Body of pancreas (tissue), 4 donors: ENCODE measurements around the gene SLC34A3. TPM values are rescaled to one million over a fixed set of nuclear protein-coding genes. Genes with fewer than 3 reads are reported as not detected.
A peak's percentile ranks its signal among the peaks of the same experiment; 100 is the strongest.

ENCODE experiments used
- ATAC-seq: fragments of 150-250 bp; one replicate; pipeline ENCODE4 v1.9.1; 2016
- DNase-seq, 4 donors: peaks; one replicate each; pipeline ENCODE4 v3.0.0-alpha.2; 2019
- H3K27ac ChIP-seq, 4 donors: fragments of 200-600 bp; sonication (generic); 1 replicate in 3 of 4; 2 replicates in 1 of 4; pipeline versions ENCODE4 v1.5.1 to v1.6.1; 2016 to 2019; ENCODE audit warnings: mild to moderate bottlenecking in 1 of 4, mixed read lengths in 1 of 4, moderate library complexity in 1 of 4
- H3K27me3 ChIP-seq, 2 donors: fragments of 200-600 bp; sonication (generic); one replicate each; pipeline ENCODE4 v1.6.0; 2016; ENCODE audit warnings: mild to moderate bottlenecking in 1 of 2
- H3K36me3 ChIP-seq, 2 donors: fragments of 200-600 bp; sonication (generic); replicated peaks in 1 of 2; 2 replicates each; pipeline ENCODE4 v1.5.1; 2016; ENCODE audit warnings: low read depth in 2 of 2; ENCODE audit not compliant: insufficient read depth in 1 of 2
- H3K4me1 ChIP-seq: fragments of 200-600 bp; sonication (generic); one replicate; pipeline ENCODE4 v1.6.0; 2016
- H3K4me3 ChIP-seq, 2 donors: fragments of 200-600 bp; sonication (generic); 1 replicate in 1 of 2; 2 replicates in 1 of 2; pipeline ENCODE4 v1.5.1; 2016 to 2019
- H3K9me3 ChIP-seq, 3 donors: fragments of 200-600 bp; sonication (generic); 1 replicate in 2 of 3; 2 replicates in 1 of 3; pipeline ENCODE4 v1.5.1; 2016
- POLR2A ChIP-seq, 3 donors: fragments of 450-650 bp; IDR thresholded peaks; one replicate each; pipeline ENCODE4 v1.6.1; 2016; ENCODE audit warnings: antibody characterized with exemption in 3 of 3, mild to moderate bottlenecking in 2 of 3
- WGBS, 2 donors: methylation state at CpG; one replicate each; pipeline ENCODE4 v1.1.5; 2017; 5-methylcytosine and 5-hydroxymethylcytosine counted together
- intact Hi-C: fragments of 100-400 bp; cut with DNase I; formaldehyde crosslinking; loops from one replicate; pipeline ENCODE4 v1.15.1; 2023
- total RNA-seq, 2 donors: library from RNA; depleted of rRNA; stranded (reverse); fragments of >200 nt; gene quantifications; one replicate each; pipeline ENCODE4 v1.1.0, GENCODE V29; 2016
- TF ChIP-seq, protein P1 (sequence below), 7 experiments: fragments of 450-650 bp in 4 of 7; fragments of 200-600 bp in 3 of 7; sonication (generic) in 3 of 7; IDR thresholded peaks; one replicate each; pipeline ENCODE4 v1.5.1; 2016 to 2019; ENCODE audit warnings: antibody characterized with exemption in 7 of 7

Gene SLC34A3
- total RNA-seq, 2 donors from 2014 or later = 0.33 TPM; not detected in 1

DNA sequence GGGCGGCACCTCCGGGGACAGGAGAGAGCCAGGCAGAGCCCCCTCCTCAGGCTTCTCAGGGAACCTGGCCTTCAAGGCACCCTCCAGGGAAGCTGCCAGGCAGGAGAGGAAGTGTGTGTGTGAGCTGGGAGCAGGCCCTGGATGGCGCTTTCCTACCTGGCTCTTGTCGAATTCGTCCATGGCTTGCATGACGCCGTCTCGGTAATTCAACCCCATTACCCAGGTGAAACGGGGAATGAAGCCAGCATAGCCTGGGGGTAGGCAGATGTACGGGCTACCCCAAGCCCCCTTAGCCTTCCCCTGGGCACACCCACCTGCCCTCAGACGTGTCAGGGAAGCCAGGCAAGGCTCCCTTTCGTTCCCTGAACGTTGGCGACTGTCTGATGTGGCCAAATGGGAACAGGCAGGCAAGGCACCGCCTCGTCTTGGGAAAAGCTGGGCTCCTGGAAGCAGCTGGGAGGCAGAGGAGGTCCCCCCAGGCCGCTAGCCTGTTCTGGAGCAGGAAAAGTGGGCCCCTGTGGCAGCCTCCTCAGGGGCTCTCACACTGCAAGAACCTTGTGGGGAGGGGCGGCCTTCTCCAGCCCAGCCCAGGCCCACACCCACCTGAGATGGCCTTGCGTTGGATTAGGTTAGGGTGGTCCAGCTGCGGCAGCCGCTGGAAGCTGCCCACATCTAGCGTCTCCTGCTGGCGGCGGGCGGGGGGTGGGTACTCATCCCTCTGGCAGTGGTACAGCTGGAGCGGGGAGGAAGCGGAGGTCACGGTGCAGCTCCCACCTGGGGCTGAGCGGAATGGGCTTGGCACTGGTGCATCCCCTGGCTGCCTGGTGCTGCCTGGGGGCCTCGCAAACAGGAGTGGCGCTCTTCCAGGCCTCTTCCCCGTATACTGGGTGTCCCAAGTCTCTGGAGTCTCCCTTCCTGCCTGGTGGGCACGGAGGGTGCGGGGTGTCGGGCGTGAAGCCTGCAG lies 14.1 kb downstream of the SLC34A3 start:
- Histone ChIP-seq H3K27ac (peak overlapping the region in 3 of 4 donors; percentile 6 to 90 (median 26)), H3K4me3 (no peak overlapping the region), H3K36me3 (no peaks in the 10 kb centered on the region), H3K27me3 (no peaks in the 10 kb centered on the region), H3K4me1 (peaks cover 33% of the 10 kb centered on the region), H3K9me3 (no peaks in the 10 kb centered on the region)
- DNase-seq = peak in 1 of 4 donors; percentile 36
- WGBS, 2 donors = 64 to 77% methylated on average over 6 to 35 of the region's 36 CpGs
- ATAC-seq = no peak
- intact Hi-C loops = no loop called here
- TF ChIP-seq, protein P1, sequence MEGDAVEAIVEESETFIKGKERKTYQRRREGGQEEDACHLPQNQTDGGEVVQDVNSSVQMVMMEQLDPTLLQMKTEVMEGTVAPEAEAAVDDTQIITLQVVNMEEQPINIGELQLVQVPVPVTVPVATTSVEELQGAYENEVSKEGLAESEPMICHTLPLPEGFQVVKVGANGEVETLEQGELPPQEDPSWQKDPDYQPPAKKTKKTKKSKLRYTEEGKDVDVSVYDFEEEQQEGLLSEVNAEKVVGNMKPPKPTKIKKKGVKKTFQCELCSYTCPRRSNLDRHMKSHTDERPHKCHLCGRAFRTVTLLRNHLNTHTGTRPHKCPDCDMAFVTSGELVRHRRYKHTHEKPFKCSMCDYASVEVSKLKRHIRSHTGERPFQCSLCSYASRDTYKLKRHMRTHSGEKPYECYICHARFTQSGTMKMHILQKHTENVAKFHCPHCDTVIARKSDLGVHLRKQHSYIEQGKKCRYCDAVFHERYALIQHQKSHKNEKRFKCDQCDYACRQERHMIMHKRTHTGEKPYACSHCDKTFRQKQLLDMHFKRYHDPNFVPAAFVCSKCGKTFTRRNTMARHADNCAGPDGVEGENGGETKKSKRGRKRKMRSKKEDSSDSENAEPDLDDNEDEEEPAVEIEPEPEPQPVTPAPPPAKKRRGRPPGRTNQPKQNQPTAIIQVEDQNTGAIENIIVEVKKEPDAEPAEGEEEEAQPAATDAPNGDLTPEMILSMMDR (IDR thresholded peaks at IDR 0.05) = no peak
- TF ChIP-seq POLR2A (IDR thresholded peaks at IDR 0.05) = peak in 2 of 3 donors; percentile 4 to 7

DNA sequence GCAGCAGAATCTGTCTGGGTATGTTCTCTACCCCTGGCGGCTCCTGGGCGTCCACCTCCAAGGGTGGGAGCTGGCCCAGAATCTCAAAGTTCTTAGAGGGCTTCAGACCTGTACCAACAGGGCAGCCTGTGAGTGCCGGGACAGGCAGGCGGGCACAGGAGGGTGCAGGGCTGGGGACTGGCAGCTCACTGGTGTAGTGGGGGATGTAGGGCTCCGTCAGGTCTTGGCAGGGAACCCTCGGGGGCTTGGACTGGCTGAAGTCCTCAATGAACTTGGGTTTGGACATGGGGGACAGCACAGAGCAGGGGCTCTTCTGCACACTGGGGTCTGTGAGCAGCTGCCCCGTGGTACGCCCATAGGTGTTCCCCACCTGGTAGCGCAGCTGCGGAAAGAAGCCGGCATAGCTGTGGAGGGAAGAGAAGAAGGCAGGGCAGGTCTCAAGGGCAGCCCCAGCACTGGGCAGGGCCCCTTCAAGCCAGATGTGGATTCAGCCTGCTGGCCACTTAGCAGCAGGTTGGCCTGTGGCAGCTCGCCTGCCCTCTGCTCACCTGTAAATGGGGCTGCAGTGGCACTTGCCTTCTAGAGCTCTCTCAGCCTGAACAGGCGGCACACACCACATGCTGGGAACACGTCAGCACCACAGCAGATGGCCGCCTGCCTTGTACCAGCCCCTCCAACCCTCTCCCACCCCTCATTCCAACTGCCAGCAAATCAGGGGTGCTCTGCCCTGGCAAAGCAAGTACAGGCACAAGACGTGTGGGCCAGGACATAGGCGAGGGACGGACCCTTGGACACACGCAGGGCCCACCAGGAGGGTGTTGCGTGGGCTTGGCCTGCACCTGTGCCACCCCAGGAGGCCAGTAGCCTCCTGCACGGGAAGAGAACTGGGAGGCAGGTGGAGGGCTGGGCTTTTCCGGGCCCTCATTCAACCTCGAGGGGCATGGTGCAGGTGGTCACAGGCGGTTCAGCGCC lies 15.0 kb downstream of the SLC34A3 start:
- ATAC-seq = no peak
- no peak for DNase-seq
- H3K36me3 ChIP-seq = no peaks in the 10 kb centered on the region
- H3K9me3 ChIP-seq = no peaks in the 10 kb centered on the region
- H3K27me3 ChIP-seq = no peaks in the 10 kb centered on the region
- H3K4me3 ChIP-seq = no peak overlapping the region
- H3K27ac ChIP-seq = no peak overlapping the region
- intact Hi-C loops = no loop called here
- H3K4me1 ChIP-seq = peaks cover 43% of the 10 kb centered on the region
- TF ChIP-seq POLR2A (IDR thresholded peaks at IDR 0.05) = no peak
- TF ChIP-seq, protein P1 (IDR thresholded peaks at IDR 0.05) = no peak
- WGBS, 2 donors = 90% methylated on average over 12 to 25 of the region's 25 CpGs

DNA sequence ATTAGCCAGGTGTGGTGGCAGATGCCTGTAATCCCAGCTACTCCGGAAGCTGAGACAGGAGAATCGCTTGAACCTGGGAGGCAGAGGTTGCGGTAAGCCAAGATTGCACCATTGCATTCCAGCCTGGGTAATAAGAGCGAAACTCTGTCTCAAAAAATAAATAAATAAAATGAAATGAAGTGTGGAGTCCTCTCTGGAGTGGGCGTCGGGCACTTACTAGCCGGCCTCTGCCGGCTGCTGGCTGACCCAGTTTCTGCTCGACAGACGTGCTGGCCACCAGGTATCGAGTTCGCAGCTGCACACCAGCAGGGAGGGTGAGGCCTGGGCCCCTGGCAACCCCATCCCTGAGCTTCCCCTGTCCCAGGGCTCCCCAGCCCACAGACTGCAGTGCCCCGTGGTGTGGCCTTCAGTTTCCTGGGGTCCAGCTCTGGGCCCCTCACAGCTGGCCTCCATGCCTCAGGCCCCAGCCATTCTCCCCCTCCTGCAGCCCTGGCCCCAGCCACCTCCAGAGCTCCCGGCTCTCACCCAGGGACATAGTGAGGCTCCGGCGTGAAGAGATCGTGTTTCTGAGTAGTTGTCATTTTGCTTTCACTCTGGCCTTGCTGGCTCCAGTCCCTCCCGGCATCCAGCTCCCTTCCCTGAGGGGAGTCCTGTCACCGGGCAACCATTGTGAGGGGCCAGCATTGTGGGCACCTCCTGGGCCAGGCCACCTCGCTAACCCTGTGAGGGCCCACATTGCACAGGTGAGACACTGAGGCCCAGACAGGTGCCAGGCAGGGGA lies 16.6 kb downstream of the SLC34A3 start:
- ATAC-seq = no peak
- Histone ChIP-seq H3K9me3 (no peaks in the 10 kb centered on the region), H3K27ac (no peak overlapping the region), H3K36me3 (no peaks in the 10 kb centered on the region), H3K4me3 (no peak overlapping the region), H3K27me3 (no peaks in the 10 kb centered on the region), H3K4me1 (peaks cover 43% of the 10 kb centered on the region)
- TF ChIP-seq, protein P1 (IDR thresholded peaks at IDR 0.05) = no peak
- no peak for TF ChIP-seq POLR2A (IDR thresholded peaks at IDR 0.05)
- WGBS, 2 donors = 73 to 75% methylated on average over 19 to 20 of the region's 20 CpGs
- intact Hi-C loops = no loop called here
- DNase-seq = no peak

DNA sequence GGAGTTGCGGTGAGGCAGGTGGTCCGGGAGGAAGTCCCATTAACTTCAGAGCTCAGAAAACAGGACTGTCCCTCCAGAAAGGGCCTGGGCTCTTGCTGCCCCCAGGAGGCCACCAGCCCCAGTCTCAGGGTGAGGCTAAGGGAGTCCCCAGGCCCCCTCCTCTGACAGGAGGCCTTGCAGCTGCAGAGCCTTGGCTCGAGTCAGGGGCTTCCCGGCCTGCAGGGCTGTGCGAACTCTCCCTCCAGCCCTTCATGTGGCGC lies 17.1 kb downstream of the SLC34A3 start:
- Histone ChIP-seq H3K4me3 (no peak overlapping the region), H3K4me1 (peaks cover 38% of the 10 kb centered on the region), H3K27me3 (no peaks in the 10 kb centered on the region), H3K36me3 (no peaks in the 10 kb centered on the region), H3K27ac (no peak overlapping the region), H3K9me3 (no peaks in the 10 kb centered on the region)
- DNase-seq (no peak), ATAC-seq (no peak)
- intact Hi-C loops = no loop called here
- WGBS, 2 donors = 91 to 94% methylated on average over 6 of the region's 6 CpGs
- TF ChIP-seq, protein P1 (IDR thresholded peaks at IDR 0.05) = no peak
